Thyroid gland (tissue), 4 donors: ENCODE data around the gene TMEM150C. TPM values are rescaled to one million over a fixed set of nuclear protein-coding genes. Genes with fewer than 3 reads are reported as not detected.

Source experiments
- DNase-seq, 2 donors: peaks; one replicate each; pipeline ENCODE4 v3.0.0-alpha.2; 2019
- H3K27ac ChIP-seq, 3 donors: fragments of 200-600 bp; sonication (generic); 1 replicate in 2 of 3; 2 replicates in 1 of 3; pipeline ENCODE4 v1.5.1; 2016 to 2019; ENCODE audit warnings: mild to moderate bottlenecking in 1 of 3, moderate library complexity in 1 of 3
- H3K27me3 ChIP-seq: fragments of 200-600 bp; sonication (generic); one replicate; pipeline ENCODE4 v1.5.1; 2019
- H3K36me3 ChIP-seq, 2 donors: fragments of 200-600 bp; sonication (generic); one replicate each; pipeline ENCODE4 v1.5.1; 2016 to 2019
- H3K4me1 ChIP-seq, 2 donors: fragments of 200-600 bp; sonication (generic); one replicate each; pipeline ENCODE4 v1.5.1; 2017 to 2019
- H3K4me3 ChIP-seq, 3 donors: fragments of 200-600 bp; sonication (generic); replicated peaks in 1 of 3; 1 replicate in 2 of 3; 2 replicates in 1 of 3; pipeline ENCODE4 v1.5.1; 2016; ENCODE audit warnings: mild to moderate bottlenecking in 1 of 3
- H3K9me3 ChIP-seq: fragments of 200-600 bp; sonication (generic); one replicate; pipeline ENCODE4 v1.5.1; 2017
- CTCF ChIP-seq, 6 experiments: fragments of 200-600 bp in 3 of 6; fragments of 450-650 bp in 3 of 6; sonication (generic) in 3 of 6; IDR thresholded peaks; one replicate each; pipeline ENCODE4 v1.5.1; 2016 to 2019; ENCODE audit warnings: antibody characterized with exemption in 6 of 6, mild to moderate bottlenecking in 2 of 6, inconsistent platforms in 1 of 6, moderate library complexity in 1 of 6
- POLR2A ChIP-seq, 2 donors: fragments of 450-650 bp; IDR thresholded peaks; one replicate each; pipeline ENCODE4 v1.6.1; 2017; ENCODE audit warnings: antibody characterized with exemption in 2 of 2, mild to moderate bottlenecking in 2 of 2, moderate library complexity in 1 of 2
- WGBS, 2 donors: methylation state at CpG; one replicate each; pipeline ENCODE4 v1.1.5; 2017; 5-methylcytosine and 5-hydroxymethylcytosine counted together
- intact Hi-C: fragments of 100-400 bp; cut with DNase I; formaldehyde crosslinking; loops from one replicate; pipeline ENCODE4 v1.15.1; 2023
- total RNA-seq, 4 donors: library from RNA; depleted of rRNA; stranded (reverse); fragments of >200 nt; gene quantifications; one replicate each; pipeline ENCODE4 v1.2.3, GENCODE V29; 2016

TMEM150C gene
- total RNA-seq, 4 donors from 2014 or later = 18.8 to 27.4 (median 23.6) TPM

- intact Hi-C loops = no loop called here
- Histone ChIP-seq H3K4me3 (no peak overlapping the region), H3K4me1 (no peaks in the 10 kb centered on the region), H3K27ac (no peak overlapping the region), H3K27me3 (no peaks in the 10 kb centered on the region), H3K9me3 (no peaks in the 10 kb centered on the region), H3K36me3 (no peaks in the 10 kb centered on the region)
- 76 to 85% methylated on average over 2 of the region's 2 CpGs for WGBS, 2 donors
- DNase-seq = no peak
- TF ChIP-seq CTCF (IDR thresholded peaks at IDR 0.05) = no peak
- TF ChIP-seq POLR2A (IDR thresholded peaks at IDR 0.05) = no peak
Measured at GRCh38 chr4:82493721-82494425, 67.9 kb downstream of the TMEM150C start.

- no peak for DNase-seq
- Histone ChIP-seq H3K4me3 (no peak overlapping the region), H3K36me3 (no peaks in the 10 kb centered on the region), H3K27me3 (no peaks in the 10 kb centered on the region), H3K27ac (no peak overlapping the region), H3K4me1 (no peaks in the 10 kb centered on the region), H3K9me3 (no peaks in the 10 kb centered on the region)
- intact Hi-C loops = no loop called here
- WGBS, 2 donors = 85 to 90% methylated on average over 10 of the region's 10 CpGs
- no peak for TF ChIP-seq POLR2A (IDR thresholded peaks at IDR 0.05)
- no peak for TF ChIP-seq CTCF (IDR thresholded peaks at IDR 0.05)
Measured at GRCh38 chr4:82491251-82491960, 70.4 kb downstream of the TMEM150C start.

- H3K9me3 ChIP-seq = no peaks in the 10 kb centered on the region
- DNase-seq = no peak
- 74 to 82% methylated on average over 8 of the region's 8 CpGs for WGBS, 2 donors
- TF ChIP-seq POLR2A (IDR thresholded peaks at IDR 0.05) (no peak), CTCF (IDR thresholded peaks at IDR 0.05) (no peak)
- no peaks in the 10 kb centered on the region for H3K36me3 ChIP-seq
- H3K4me1 ChIP-seq = no peaks in the 10 kb centered on the region
- no peak overlapping the region for H3K4me3 ChIP-seq
- no peak overlapping the region for H3K27ac ChIP-seq
- H3K27me3 ChIP-seq = no peaks in the 10 kb centered on the region
- intact Hi-C loops = no loop called here
Measured at GRCh38 chr4:82489987-82490386, 71.8 kb downstream of the TMEM150C start.

- no peak for TF ChIP-seq POLR2A (IDR thresholded peaks at IDR 0.05)
- TF ChIP-seq CTCF (IDR thresholded peaks at IDR 0.05) = no peak
- Histone ChIP-seq H3K36me3 (no peaks in the 10 kb centered on the region), H3K4me3 (no peak overlapping the region), H3K9me3 (no peaks in the 10 kb centered on the region), H3K4me1 (no peaks in the 10 kb centered on the region), H3K27me3 (no peaks in the 10 kb centered on the region), H3K27ac (no peak overlapping the region)
- 92 to 100% methylated on average over 1 of the region's 1 CpG for WGBS, 2 donors
- intact Hi-C loops = no loop called here
- no peak for DNase-seq
Measured at GRCh38 chr4:82489076-82489475, 72.7 kb downstream of the TMEM150C start.
